TTC549 (cell line): ENCODE results near the gene ABCA6.
"Not testable (repeated sequence)": the region's sequence is repeated elsewhere in the genome, so short reads cannot be mapped to it uniquely, and the experiment has no call there.

Source experiments
- FAIRE-seq: peaks from 2 replicates; lab custom pipeline; 2012; peaks lifted over from hg19 to GRCh38; lab: Jason Lieb, UNC

ABCA6 gene, protein sequence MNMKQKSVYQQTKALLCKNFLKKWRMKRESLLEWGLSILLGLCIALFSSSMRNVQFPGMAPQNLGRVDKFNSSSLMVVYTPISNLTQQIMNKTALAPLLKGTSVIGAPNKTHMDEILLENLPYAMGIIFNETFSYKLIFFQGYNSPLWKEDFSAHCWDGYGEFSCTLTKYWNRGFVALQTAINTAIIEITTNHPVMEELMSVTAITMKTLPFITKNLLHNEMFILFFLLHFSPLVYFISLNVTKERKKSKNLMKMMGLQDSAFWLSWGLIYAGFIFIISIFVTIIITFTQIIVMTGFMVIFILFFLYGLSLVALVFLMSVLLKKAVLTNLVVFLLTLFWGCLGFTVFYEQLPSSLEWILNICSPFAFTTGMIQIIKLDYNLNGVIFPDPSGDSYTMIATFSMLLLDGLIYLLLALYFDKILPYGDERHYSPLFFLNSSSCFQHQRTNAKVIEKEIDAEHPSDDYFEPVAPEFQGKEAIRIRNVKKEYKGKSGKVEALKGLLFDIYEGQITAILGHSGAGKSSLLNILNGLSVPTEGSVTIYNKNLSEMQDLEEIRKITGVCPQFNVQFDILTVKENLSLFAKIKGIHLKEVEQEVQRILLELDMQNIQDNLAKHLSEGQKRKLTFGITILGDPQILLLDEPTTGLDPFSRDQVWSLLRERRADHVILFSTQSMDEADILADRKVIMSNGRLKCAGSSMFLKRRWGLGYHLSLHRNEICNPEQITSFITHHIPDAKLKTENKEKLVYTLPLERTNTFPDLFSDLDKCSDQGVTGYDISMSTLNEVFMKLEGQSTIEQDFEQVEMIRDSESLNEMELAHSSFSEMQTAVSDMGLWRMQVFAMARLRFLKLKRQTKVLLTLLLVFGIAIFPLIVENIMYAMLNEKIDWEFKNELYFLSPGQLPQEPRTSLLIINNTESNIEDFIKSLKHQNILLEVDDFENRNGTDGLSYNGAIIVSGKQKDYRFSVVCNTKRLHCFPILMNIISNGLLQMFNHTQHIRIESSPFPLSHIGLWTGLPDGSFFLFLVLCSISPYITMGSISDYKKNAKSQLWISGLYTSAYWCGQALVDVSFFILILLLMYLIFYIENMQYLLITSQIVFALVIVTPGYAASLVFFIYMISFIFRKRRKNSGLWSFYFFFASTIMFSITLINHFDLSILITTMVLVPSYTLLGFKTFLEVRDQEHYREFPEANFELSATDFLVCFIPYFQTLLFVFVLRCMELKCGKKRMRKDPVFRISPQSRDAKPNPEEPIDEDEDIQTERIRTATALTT (N-terminal part only)

DNA sequence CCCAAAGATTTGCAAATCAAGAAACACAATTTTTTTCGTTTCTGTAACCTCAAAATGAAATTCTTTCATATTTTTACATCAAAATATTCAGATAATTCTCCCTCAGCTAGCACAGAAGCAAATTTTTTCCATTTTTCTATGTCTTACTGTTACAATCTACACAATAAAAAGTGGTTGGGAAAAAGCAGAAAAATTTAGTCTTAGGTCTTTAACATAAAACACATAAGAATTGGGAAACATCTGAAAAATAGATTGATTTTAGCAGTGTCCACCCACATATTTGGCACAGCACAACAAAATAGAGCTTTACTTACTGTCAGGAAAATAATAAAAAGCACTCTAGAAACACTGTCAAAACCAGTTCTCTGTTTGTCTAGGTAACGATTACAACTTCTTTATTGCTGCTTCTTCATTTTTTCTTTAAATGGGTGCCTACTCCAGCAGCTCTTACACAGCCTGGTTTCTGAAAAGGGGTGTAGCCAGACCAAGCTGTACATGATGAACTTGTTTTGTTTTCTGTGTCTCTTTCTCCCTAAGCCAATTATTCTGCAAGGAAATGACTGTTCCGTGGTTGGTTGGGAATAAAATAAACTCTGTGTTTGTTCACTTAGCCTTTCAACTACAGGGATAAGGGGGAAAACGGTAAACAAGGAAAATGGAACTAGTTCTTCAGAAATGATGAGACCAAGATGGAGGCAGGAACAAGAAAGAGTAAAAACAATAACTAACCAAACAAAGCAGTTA is at the start of gene ABCA6:
Gene ABCA6, minus strand, starts transcription at position 465 of the 744 bp plus-strand sequence. CDS start 1,192 bp downstream, outside the sequence.
- no peak for FAIRE-seq

DNA sequence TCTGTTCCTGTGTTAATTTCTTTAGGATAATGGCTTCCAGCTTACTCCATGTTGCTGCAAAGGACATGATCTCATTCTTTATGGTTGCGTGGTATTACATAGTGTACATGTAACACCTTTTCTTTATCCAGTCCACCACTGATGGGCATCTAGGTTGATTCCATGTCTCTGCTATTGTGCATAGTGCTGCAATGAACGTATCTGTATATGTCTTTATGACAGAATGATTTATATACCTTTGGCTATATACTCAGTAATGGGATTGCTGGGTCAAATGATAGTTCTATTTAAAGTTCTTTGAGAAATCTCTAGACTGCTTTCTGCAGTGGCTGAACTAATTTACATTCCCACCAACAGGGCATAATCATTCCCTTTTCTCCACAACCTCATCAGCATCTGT is 47.1 kb upstream of the ABCA6 start:
- FAIRE-seq, result no peak

DNA sequence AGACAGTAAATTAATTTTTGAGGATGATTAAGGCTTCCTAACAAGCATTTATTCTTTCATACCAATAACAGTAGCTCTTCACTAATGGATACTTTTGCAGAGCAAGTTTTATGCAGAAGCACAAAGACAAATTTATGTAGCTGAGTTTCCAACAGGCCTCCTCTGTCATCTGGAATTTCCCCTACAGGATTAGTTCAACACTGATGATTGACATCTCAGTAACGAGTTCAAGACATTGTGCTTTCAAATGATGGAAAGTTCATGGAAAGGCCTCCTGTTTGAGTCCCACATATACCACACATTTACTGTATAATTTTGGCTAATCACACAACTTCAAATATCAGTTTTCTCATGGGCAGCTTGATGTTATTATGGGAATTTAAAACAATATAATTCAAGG is 46.4 kb upstream of the ABCA6 start:
- no peak for FAIRE-seq

DNA sequence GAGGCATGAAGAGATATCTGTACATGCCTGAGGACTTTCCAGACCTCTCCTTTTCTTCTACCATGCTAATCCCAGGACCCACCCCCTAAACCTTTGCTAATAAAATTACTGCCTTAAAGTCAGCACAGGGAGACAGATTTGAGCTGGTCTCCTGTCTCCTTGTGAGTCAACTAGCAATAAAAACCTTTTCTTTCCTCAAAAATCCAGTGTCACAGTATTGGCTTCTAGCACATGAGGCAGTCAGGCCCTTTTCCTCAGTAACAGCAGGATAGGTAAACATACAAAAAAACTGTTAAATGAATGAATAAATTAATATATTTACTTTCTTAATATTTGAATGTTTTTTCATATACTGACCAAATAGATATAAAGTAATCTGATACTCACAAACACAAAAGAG is 45.6 kb upstream of the ABCA6 start:
- FAIRE-seq, result no peak

DNA sequence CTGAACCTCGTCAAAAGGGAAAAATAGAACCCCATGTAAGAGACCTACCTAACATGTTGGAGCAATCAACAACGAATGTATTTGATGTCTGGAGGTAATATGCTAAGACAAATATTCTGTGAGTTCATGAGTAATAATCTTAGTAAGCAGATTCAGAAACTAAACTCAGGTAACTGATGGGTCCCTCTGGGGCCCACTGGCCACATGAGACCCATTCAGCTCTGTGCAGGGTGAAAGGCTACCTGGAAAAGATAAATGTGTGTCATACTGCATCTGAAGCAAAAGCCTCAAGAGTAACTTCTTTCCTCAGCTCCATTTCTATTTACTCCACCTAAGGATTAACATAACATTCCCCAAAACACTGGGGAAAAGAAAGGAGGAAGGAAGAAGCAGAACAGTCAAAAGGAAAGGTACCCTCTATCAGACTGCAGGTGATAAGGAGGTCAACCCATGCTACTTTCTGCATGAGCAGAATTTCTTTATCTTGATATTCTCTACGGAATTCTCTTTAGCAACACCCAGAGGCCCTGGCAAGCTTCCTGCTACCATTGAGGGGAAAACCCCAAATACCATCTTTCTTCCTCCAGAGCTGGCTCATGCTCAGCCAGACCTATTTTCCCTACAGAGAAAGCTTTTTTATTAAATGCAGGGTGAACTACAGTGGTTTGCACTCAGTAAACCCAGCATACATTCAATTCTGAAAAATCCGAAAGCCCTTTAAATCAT is 37.7 kb upstream of the ABCA6 start:
- no peak for FAIRE-seq

DNA sequence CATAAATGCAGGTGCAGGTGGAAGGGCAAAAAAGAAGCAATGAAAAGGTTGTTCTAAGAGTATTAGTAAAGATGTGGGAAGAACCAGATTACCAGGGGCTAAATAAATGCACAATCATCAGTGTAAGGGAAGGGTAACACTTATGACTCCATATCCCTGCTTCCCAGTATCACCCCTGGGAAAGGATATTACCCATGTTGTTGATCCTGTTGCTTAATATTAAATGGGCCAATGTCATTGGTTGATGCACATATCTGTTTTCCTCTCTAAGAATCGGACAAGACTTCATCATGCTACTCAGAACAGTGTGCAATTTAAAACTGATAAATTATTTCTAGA is 34.7 kb upstream of the ABCA6 start:
- no peak for FAIRE-seq

DNA sequence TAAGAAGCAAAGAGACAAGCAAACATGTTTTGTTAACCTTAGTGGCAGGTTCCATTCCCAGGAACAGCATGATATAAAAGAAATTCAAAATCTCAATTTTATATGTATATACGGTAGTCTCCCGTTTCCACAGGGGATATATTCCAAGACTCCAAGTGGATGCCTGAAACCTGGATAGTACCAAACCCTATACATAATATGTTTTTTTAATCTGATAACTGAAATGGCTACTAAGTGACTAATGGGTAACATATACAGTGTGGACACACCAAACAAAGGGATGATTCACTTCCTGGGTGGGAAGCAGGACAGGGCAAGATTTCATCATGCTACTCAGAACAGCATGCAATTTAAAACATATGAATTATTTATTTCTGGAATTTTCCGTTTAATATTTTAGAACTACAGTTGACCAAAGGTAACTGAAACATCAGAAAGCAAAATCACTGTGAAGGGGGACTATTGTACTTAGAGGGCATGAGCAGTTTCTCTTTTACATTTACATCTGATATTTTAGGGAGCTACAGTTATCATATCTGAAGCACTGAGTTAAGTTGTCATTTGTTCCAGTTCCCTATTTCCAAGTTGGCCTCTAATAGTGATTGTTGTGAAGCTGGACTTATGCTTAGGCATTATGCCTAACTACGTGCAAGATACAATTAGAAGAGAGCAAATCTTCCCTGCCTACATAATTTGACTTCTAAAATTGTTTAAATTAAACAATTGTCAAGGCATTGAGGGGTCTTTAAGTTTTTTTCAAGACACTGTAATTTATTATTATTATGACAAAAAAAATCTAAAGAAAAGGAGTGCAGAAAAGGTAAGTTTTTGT is 34.1 kb upstream of the ABCA6 start:
- FAIRE-seq, result no peak

DNA sequence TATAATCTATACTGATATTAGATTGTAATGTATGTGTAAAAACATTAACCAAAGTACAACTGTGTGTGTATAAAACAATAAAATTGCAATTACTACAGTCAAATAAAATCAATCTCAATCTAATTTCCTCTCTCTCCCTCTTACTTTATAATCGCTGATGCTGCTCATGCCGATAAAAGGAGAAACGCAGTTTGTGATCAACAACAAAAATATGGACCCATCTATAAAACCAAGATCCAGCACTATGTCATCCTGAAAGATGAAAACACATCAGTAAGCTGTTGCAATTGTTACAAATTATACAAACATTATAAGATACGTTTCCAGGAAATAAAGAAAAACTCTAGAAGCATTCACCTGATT is 33.5 kb upstream of the ABCA6 start:
- no peak for FAIRE-seq

DNA sequence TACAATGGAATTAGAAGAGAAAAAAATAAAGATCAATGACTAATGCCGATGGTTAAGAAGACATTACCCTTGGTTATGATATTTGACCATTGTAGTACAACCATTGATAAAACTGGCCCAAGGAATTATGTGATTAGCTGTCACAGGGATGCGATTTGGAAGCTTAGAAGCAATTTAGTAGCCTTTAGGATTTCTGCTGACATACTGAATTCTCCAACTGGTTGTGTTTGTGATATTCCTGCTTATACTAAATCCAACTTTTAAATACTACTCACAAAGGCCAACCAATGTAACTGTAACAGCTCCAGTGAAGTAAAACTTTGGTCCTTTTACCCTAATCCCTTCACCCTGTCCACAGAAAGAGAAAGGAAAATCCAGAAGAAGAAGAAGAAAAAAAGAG is 31.4 kb upstream of the ABCA6 start:
- no peak for FAIRE-seq

DNA sequence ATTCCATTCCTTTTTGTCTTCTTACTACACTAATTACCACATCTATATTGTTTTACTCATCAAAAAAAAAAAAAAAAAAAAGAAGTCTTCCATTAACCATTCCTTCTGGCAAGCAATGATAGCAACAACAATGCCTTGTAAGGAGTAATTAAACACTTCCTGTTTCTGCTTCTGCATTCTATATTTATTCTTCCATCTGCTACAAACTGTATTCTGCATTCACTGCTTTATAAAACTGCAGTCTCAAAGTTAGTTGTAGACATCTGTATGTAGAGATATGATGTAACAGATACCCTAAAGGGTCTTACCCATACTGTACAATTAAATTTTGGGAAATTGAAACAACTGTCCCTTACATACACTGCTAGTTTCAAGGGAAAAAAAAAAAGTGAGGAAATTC is 28.7 kb upstream of the ABCA6 start:
- no peak for FAIRE-seq

DNA sequence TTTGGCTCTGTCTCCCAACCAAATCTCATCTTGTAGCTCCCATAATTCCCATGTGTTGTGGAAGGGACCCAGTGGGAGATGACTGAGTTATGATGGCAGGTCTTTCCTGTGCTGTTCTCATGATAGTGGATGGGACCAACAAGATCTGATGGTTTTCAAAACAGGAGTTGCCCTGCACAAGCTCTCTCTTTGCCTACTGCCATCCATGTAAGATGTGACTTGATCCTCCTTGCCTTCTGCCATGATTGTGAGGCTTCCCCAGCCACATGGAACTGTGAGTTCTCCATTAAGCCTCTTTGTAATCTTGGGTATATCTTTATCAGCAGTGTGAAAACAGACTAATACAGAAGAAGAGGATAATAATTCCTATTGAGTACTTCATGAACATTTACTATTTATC is 26.9 kb upstream of the ABCA6 start:
- not testable (repeated sequence) for FAIRE-seq

DNA sequence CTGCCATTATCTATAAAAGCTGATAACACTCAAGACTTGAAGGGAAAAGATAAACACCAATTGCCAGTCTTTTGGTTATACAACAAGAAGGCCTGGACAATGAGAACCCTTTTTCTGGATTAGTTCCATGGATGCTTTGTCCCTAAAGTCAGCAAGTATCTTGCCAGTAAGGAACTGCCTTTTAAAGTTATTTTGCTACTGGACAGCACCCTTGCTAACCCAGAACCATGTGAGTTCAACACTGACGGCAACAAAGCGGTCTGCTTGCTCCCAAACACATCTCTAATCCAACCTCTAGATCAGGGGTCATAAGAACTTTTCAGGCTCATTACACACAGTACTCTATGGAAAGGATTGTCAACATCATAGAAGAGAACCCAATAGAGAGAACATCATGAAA is 25.3 kb upstream of the ABCA6 start:
- FAIRE-seq, result no peak

DNA sequence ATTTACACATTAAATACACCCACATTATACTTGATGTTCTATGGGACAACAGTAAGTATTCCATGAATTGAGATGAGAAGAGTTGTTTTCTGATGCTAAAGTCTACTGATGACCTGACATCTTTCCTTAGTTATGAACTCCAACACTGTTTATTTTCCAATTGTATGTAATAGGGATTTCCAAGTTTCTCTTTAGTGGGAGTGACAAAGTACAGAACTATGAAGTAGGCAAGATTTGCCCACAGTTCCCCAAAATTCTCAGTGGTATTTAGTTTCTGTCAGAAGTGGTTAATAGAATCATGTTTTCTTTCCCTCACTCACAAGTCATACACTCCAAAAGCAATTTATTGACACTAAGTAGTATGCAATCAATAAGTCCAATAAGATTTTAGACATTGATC is 22.5 kb upstream of the ABCA6 start:
- no peak for FAIRE-seq

DNA sequence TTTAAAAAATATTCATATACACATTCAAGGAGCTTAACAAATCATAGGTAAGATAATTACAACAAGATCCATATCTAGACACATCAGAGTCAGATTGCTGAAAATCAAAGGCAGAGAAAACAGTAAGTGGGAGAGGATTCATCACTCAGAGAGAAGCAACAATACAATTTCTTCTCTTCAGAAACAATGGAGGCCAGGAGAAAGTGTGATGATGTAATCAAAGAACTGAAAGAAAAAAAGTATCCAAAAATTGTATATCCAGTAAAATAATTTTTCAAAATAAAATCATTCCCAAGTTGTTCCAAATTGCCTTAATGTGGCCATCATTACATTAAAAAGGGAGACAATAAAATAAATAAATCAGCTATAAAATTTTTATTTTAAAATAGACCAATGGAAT is 17.7 kb upstream of the ABCA6 start:
- no peak for FAIRE-seq

DNA sequence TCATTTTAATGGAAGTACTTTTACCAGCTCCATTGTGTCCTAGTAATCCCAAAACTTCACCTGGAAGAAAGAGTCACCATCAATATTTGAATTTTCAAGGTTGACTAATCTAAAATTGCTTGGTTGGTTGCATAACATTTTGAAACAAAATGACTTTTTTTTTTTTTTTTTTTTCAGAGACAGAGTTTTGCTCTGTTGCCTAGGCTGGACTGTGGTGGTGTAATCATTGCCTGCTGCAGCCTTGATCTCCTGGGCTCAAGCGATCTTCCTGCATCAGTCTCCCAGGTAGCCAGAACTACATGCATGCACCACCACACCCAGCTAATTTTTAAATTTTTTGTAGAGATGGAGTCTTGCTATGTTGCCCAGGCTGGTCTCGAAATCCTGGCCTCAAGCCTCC is 12.6 kb upstream of the ABCA6 start:
- FAIRE-seq, result no peak

DNA sequence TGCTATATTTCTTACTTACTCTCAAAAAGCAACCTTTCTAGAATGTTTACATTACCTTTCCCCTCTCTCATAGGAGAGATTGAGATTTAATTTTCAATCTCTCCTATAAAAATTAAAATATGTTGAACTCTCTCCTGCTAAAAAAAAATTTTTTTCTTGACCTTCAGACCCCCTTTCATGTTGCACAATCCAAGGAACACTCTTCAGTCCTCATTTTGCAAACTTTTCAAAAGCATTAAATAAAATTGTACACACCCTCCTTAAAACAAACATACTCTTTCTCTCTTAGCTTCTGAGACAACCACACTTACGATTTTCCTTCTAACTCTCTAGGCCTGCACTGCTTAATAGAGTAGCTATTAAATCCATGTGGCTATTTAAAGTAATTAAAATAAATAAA is 8.6 kb upstream of the ABCA6 start:
- no peak for FAIRE-seq

DNA sequence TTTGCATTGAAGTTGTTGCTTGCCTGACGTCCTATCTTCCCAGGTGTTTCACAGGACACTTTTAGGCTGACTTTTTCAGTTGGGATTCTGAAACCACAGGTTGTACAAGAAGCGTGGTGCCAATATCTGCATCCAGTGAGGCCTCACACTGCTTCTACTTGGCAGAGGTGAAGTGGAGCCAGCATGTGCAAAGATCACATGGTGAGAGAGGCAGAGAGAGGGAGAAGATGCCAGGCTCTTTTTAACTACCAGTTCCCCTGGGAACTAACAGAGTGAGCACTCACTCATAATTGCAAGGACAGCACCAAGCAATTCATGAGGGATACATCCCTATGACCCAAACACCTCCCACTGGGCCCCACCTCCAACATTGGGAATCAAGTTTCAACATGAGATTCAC is 5.8 kb upstream of the ABCA6 start:
- FAIRE-seq, result no peak

DNA sequence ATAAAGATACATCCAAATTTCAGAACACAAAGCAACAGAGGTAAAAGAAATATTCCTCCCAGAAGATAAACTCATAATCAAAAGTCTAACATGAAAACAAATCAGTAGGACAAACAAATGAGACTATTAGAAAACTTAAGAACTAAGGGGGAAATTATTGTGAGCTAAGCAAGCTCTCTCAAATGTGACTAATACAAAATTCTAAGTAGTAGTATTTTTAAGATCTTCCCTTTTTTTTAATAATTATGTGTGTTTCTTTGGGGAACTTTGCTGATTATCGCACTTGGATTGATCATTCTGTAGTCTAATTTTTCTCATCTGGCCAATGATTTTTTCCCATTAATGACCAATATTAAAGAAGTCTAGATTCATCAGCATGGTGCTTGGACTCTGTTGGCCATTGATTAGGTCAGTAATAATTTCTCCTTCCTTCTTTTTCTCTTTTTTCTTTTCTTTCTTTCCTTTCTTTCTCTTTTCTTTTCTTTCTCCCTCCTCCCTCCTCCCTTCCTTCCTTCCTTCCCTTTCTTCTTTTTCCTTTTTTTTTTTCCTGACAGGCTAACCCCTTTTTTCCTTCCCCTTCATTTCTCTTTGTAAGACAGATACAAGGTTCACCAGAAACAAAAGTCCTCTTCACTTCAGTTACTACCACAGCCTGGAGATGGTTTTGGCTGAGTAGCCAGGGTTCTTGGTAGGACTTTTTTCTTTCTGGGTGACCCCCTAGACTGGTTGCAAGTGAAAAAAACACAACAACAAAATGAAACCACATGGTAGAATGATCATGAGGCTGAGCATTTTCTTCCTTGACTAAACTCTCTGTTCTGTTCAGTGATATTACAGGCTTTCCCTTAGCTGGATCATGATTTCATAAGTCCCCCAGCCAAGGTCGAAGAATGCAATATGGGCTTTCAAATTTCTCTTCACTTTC is 2.9 kb upstream of the ABCA6 start:
- FAIRE-seq, result no peak

DNA sequence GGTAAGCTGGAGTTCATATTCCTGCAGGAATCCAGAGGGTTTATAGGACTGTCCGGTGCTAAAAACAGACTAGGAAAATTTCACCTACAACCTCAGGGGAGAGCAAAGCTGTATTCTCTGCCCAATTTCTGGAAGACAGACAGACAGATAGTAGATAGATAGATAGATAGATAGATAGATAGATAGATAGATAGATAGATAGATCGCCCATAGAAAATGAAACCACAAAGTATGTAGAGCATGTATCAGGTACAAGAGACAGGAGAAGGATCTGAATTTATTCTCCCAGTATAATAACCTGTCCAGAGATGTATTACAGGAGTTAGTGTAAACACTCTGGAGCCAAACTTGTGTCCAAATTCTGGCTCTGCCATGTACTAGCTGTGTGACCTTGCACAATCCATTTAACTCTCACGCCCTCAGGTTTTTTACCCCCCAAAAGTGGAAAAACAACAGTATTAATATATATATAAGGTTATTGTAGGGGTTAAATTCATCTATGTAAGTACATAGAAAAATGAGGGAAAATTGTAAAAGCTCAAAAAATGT is 2.1 kb upstream of the ABCA6 start:
- no peak for FAIRE-seq
